Ishikawa (cell line): ENCODE measurements around the gene MIPOL1.

Experiments
- CEBPB ChIP-seq: IDR thresholded peaks from 2 replicates; pipeline ENCODE4 v1.6.1; 2012
- CREB1 ChIP-seq: IDR thresholded peaks from 2 replicates; pipeline ENCODE4 v1.6.1; 2012; ENCODE audit warnings: low read depth
- EGR1 ChIP-seq: IDR thresholded peaks from 2 replicates; pipeline ENCODE4 v1.6.1; 2012
- EP300 ChIP-seq: IDR thresholded peaks from 2 replicates; pipeline ENCODE4 v1.6.1; 2012; ENCODE audit warnings: borderline replicate concordance
- FOXM1 ChIP-seq: IDR thresholded peaks from 2 replicates; pipeline ENCODE4 v1.6.1; 2012; ENCODE audit warnings: low read depth, borderline replicate concordance
- NFIC ChIP-seq: IDR thresholded peaks from 2 replicates; pipeline ENCODE4 v1.6.1; 2012
- RAD21 ChIP-seq: IDR thresholded peaks from 2 replicates; pipeline ENCODE4 v1.6.1; 2012; ENCODE audit warnings: low read depth
- REST ChIP-seq: IDR thresholded peaks from 2 replicates; pipeline ENCODE4 v1.6.1; 2012; ENCODE audit warnings: low read depth, mild to moderate bottlenecking
- TAF1 ChIP-seq: IDR thresholded peaks from 2 replicates; pipeline ENCODE4 v1.6.1; 2012; ENCODE audit warnings: low read depth, mild to moderate bottlenecking
- TCF12 ChIP-seq: IDR thresholded peaks from 2 replicates; pipeline ENCODE4 v1.6.1; 2012; ENCODE audit warnings: low read depth
- TEAD4 ChIP-seq: IDR thresholded peaks from 2 replicates; pipeline ENCODE4 v1.6.1; 2012
- USF1 ChIP-seq: IDR thresholded peaks from 2 replicates; pipeline ENCODE4 v1.6.1; 2012
- YY1 ChIP-seq: IDR thresholded peaks from 2 replicates; pipeline ENCODE4 v1.6.1; 2012; ENCODE audit warnings: low read depth
- ZBTB7A ChIP-seq: IDR thresholded peaks from 2 replicates; pipeline ENCODE4 v1.6.1; 2012; ENCODE audit warnings: low read depth
- TF ChIP-seq, protein P1 (sequence below): IDR thresholded peaks from 2 replicates; pipeline ENCODE4 v1.6.1; 2012

The MIPOL1 gene

GRCh38 chr14:37311252-37311651 lies 113.5 kb downstream of the MIPOL1 start:
- TF ChIP-seq RAD21 (no peak), USF1 (no peak), CEBPB (no peak), TCF12 (no peak), TAF1 (no peak), TEAD4 (no peak), ZBTB7A (no peak), YY1 (no peak), FOXM1 (no peak), CREB1 (no peak), EP300 (no peak)
- TF ChIP-seq, protein P1, sequence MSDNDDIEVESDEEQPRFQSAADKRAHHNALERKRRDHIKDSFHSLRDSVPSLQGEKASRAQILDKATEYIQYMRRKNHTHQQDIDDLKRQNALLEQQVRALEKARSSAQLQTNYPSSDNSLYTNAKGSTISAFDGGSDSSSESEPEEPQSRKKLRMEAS: no peak

DNA sequence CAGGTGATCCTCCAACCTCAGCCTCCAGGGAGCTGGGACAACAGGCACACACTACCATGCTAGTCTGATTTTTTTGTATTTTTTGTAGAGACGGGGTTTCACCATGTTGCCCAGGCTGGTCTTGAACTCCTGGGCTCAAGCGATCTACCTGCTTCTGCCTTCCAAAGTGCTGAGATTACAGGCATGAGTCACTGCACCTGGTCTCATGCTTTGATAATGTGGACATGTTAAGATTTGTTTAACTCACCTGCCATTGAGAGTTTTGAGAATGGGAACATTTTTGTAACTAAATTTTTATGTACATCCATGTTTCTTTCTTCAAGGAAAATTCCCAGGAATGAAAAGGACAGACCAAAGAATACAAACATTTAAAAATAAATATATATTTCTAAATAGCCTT lies 121.2 kb downstream of the MIPOL1 start:
- no peak for TF ChIP-seq EP300
- TF ChIP-seq CEBPB: no peak
- TF ChIP-seq ZBTB7A: no peak
- no peak for TF ChIP-seq TCF12
- no peak for TF ChIP-seq EGR1
- TF ChIP-seq, protein P1: no peak
- no peak for TF ChIP-seq FOXM1
- no peak for TF ChIP-seq TAF1
- no peak for TF ChIP-seq YY1
- TF ChIP-seq USF1: no peak
- no peak for TF ChIP-seq NFIC
- TF ChIP-seq RAD21: no peak
- TF ChIP-seq REST: no peak
- no peak for TF ChIP-seq TEAD4
- no peak for TF ChIP-seq CREB1

GRCh38 chr14:37320106-37320505 lies 122.4 kb downstream of the MIPOL1 start:
- TF ChIP-seq NFIC (no peak), USF1 (no peak), REST (no peak), EGR1 (no peak), TAF1 (no peak), ZBTB7A (no peak), EP300 (no peak), CREB1 (no peak), TEAD4 (no peak), CEBPB (no peak), TCF12 (no peak), YY1 (no peak), RAD21 (no peak), FOXM1 (no peak)
- TF ChIP-seq, protein P1: no peak

GRCh38 chr14:37325332-37325731 lies 127.6 kb downstream of the MIPOL1 start:
- TF ChIP-seq TAF1: no peak
- TF ChIP-seq CREB1: no peak
- no peak for TF ChIP-seq TEAD4
- TF ChIP-seq USF1: no peak
- TF ChIP-seq EGR1: no peak
- TF ChIP-seq, protein P1: no peak
- TF ChIP-seq CEBPB: no peak
- no peak for TF ChIP-seq NFIC
- no peak for TF ChIP-seq ZBTB7A
- TF ChIP-seq YY1: no peak
- no peak for TF ChIP-seq TCF12
- TF ChIP-seq REST: no peak
- TF ChIP-seq FOXM1: no peak
- no peak for TF ChIP-seq EP300
- TF ChIP-seq RAD21: no peak
